ENCODE results near the gene LHX6.

The LHX6 gene

GRCh38 chr9:122215663-122216062, 13.1 kb downstream of the LHX6 start:
- DNase-seq: no peak

GRCh38 chr9:122214507-122214906, 14.2 kb downstream of the LHX6 start:
- DNase-seq: no peak

GRCh38 chr9:122213589-122214413, 15.0 kb downstream of the LHX6 start:
- DNase-seq: peak; percentile 44

GRCh38 chr9:122213102-122213588, 15.6 kb downstream of the LHX6 start:
- DNase-seq: no peak

- DNase-seq: no peak
Measured at GRCh38 chr9:122212473-122213004, 16.2 kb downstream of the LHX6 start.

- DNase-seq: no peak
Measured at GRCh38 chr9:122209451-122209850, 19.3 kb downstream of the LHX6 start.

- DNase-seq: no peak
Measured at GRCh38 chr9:122207096-122207495, 21.7 kb downstream of the LHX6 start.

- DNase-seq: no peak
Measured at GRCh38 chr9:122206118-122207046, 22.4 kb downstream of the LHX6 start.

GRCh38 chr9:122205176-122205575, 23.6 kb downstream of the LHX6 start:
- DNase-seq: no peak

GRCh38 chr9:122204491-122204890, 24.3 kb downstream of the LHX6 start:
- no peak for DNase-seq

- no peak for DNase-seq
Measured at GRCh38 chr9:122204055-122204454, 24.7 kb downstream of the LHX6 start.

GRCh38 chr9:122202111-122202510, 26.6 kb downstream of the LHX6 start:
- no peak for DNase-seq

GRCh38 chr9:122201641-122202040, 27.1 kb downstream of the LHX6 start:
- DNase-seq: no peak

- DNase-seq: no peak
Measured at GRCh38 chr9:122200960-122201595, 27.7 kb downstream of the LHX6 start.

- DNase-seq: no peak
Measured at GRCh38 chr9:122197882-122198281, 30.9 kb downstream of the LHX6 start.

GRCh38 chr9:122197426-122197825, 31.3 kb downstream of the LHX6 start:
- no peak for DNase-seq

- no peak for DNase-seq
Measured at GRCh38 chr9:122195875-122196274, 32.9 kb downstream of the LHX6 start.

- DNase-seq: no peak
Measured at GRCh38 chr9:122193651-122194050, 35.1 kb downstream of the LHX6 start.

GRCh38 chr9:122192914-122193525, 35.7 kb downstream of the LHX6 start:
- DNase-seq: no peak

GRCh38 chr9:122192261-122192875, 36.4 kb downstream of the LHX6 start:
- DNase-seq: no peak

- no peak for DNase-seq
Measured at GRCh38 chr9:122191584-122191983, 37.2 kb downstream of the LHX6 start.

Data from DMS 273 treated with DMSO at 0.1 percent for 48 hours (cell line).